HEK293T (cell line): Measurements from ENCODE around the gene VHLL.

Experiments
- FOXK2 ChIP-seq: fragments of 450-650 bp; IDR thresholded peaks from 2 replicates; pipeline ENCODE4 v1.6.1; 2016; ENCODE audit warnings: mild to moderate bottlenecking
- HDGF ChIP-seq: fragments of 450-650 bp; IDR thresholded peaks from 2 replicates; pipeline ENCODE4 v1.6.1; 2017; ENCODE audit warnings: antibody characterized with exemption, borderline replicate concordance
- TARDBP ChIP-seq: fragments of 450-650 bp; IDR thresholded peaks from 2 replicates; pipeline ENCODE4 v1.6.1; 2016
- TF ChIP-seq, protein P1 (sequence below): fragments of 450-650 bp; IDR thresholded peaks from 2 replicates; pipeline ENCODE4 v1.6.1; 2016

DNA sequence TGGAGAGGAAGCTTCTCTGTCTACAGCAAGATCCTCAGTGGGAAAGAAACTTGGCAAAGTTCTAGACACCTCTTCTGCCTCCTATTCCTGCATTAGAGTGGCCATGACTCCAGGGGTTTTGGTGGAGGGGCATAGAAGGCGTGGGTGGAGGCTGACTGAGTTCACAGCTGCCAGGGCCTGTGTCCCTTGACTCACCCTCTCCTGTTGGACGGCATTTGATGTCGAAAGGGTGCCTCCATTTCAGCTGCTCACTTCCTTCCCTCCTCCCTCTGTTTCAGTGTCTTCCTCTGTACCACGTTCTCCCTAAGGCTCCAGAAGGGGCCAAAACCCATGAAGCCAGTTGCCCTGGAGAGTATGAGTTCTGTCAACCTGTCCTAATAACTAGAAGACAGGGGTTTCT, 14.3 kb downstream of the VHLL start:
- TF ChIP-seq, protein P1, sequence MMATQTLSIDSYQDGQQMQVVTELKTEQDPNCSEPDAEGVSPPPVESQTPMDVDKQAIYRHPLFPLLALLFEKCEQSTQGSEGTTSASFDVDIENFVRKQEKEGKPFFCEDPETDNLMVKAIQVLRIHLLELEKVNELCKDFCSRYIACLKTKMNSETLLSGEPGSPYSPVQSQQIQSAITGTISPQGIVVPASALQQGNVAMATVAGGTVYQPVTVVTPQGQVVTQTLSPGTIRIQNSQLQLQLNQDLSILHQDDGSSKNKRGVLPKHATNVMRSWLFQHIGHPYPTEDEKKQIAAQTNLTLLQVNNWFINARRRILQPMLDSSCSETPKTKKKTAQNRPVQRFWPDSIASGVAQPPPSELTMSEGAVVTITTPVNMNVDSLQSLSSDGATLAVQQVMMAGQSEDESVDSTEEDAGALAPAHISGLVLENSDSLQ, result no peak
- TF ChIP-seq TARDBP, result no peak
- TF ChIP-seq HDGF, result no peak
- no peak for TF ChIP-seq FOXK2
